ENCODE results near the gene S100Z.
"Not testable (repeated sequence)": the region's sequence is repeated elsewhere in the genome, so short reads cannot be mapped to it uniquely, and the experiment has no call there.

The S100Z gene

DNA sequence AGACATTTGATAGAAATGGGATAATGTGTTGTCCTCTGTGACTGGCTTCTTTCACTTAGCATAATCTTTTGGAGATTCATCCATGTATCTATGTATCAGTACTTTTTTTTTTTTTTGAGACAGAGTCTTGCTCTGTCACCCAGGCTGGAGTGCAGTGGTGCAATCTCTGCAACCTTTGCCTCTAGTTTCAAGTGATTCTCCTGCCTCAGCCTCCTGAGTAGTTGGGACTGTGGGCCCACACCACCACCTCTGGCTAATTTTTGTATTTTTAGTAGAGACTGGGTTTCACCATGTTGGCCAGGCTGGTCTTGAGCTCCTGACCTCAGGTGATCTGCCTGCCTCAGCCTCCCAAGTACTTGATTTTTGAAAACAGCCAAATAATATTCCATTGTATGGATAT is 23.4 kb upstream of the S100Z start:
- not testable (repeated sequence) for DNase-seq (ENCODE audit: low read depth)

DNA sequence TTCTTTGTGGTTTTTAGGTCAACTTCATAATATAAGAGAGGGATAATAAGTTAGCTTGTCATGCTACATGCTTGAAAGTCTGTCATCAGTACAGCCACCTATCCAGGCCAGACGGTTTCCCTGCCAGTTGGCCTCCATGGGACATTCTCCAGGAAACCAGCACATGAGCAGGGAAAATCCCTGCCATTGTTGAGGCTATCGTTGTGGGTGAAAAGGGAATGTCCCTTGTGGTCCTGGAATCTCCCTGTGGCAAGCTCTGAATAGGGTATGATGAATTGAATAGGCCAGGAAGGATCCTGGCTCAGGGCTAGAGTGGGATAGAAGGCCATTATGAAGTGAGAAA is 18.7 kb upstream of the S100Z start:
- peak; percentile 69 for DNase-seq (ENCODE audit: low read depth)

DNA sequence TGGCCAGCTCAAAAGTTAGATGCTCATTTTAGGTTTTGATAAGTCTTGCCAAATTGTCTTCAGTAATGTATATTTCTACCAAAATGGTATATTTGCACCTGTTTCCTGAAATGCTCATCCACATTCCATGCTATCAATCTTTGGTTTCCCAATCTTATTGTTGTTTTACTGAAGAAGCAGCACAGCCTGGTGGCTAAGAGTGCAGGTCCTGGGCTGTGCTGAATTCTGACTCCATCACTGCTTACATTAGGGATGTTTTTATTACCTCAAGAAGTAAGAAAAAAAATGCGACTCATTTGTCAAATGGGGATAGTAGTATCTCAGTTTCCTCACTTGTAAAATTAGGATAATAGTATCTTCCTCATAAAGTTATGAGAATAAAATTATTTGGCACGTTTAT is 13.6 kb upstream of the S100Z start:
- peak; percentile 29 for DNase-seq (ENCODE audit: low read depth)

DNA sequence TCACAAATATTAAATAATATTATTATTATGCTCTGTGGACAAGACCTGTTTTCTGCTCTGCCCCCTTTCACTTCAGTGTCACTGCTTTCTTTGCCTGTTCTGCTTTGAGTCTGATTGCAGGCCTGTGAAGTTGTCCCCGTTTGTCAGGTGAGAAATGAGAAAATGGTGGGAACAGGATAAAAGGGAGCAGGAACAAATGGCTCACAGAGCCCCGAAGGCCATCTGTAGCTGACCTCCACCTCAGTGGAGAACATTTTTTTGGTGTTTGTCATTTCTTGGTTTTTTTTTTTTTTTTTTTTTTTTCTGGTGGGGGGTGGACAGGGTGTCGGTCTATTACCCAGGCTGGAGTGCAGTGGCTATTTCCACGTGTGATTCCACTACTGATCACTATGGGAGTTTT is 13.2 kb upstream of the S100Z start:
- DNase-seq (ENCODE audit: low read depth) = no peak

DNA sequence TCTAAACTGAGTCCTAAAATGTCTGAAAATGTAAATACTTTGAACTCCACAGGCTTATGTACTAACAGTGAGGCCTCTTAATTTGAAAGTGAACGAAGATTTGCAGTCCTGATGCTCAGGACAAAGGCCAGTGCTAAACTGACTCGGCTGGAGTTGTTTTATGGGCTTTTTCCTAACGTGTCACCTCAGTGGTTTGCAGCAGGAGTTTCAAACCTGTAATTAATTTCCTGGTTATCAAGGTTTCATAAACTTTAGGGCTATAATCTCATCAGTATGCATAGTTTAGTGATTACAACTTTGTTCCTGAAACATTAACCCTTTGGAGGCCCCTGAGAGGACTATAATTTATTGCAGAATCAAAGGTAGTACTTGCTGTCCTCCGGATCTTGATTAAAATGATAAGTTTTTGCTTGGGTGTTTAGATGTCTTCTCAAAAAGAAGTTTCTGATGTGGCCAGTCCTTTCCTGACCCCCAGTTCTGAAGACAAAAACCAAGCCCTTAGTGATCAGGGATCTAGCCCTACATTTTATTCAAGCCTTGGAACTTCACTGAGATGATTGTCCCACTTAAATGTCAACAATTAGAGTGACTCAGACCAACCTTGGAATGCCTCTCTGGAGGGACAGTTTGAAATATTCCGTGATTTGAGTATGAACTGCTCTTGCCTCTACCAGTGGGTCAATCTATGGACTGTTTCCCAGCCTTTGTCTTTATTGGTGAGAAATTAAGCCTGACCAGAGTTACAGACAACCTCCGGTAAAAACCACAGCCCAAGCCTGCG is 11.1 kb upstream of the S100Z start:
- peak; percentile 60 for DNase-seq (ENCODE audit: low read depth)

DNA sequence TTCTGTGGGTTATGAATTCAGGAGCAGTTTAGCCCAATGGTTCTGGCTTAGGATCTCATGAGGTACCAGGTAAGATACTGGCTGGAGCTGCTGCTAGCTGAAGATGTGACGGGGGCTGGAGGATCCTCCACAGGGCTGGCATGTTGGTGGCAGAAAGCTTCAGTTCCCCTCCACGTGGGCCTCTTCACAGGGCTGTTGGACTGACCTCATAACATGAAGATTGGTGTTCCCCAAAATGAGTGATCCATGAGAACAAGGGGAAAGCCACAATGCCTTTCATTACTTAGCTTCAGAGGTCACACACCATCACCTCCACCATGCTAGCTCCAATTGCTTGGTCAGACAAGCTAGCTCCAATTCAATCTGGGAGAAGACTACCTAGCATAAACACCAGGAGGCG is 8.5 kb upstream of the S100Z start:
- no peak for DNase-seq (ENCODE audit: low read depth)

DNA sequence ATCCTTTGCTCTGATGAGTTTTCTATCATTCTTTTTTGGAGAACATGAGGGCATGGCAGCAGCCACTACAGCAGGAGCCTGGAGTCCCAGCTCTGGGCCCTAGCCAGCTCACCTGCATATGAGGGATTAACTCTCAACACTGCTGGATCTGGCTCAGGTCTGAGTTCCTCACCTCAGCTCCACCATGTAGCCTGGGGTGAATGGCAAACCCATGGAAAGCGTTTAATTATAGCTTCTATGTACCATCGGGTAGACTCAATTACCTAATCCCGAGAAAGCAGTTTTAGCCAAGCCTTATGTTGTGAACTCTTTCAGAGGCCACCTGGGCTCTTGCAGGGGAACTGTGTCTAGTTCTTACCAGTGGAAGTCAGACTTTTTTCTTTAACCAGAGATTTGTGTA is 3.9 kb upstream of the S100Z start:
- DNase-seq (ENCODE audit: low read depth) = no peak

DNA sequence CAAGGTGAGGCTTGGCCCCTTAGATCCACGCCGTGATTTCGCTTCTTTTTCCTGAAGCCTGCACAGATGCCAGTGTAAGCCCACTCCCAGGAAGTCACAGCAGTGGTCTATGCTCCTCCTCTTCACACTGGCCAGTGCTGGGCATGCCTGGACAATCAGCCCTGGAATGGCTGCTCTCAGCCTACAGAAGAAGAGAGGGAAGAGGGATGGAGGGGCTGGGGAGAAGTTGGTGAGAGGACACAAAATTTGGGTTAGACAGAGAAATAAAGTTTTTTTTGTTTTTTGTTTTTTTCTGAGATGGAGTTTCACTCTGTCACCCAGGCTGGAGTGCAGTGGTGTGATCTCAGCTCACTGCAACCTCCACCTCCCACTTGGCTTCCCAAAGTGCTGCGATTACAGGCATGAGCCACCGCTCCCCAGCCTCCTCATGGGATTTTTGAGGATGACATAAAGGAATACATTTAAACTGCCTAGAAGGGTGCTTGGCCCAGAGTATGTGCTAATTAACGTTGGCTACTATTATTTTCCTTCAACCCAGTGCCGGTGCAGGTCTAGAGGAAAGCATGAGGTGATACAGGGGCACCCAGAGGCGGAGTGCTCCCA is 830 bp downstream of the S100Z start:
- no peak for DNase-seq (ENCODE audit: low read depth)

DNA sequence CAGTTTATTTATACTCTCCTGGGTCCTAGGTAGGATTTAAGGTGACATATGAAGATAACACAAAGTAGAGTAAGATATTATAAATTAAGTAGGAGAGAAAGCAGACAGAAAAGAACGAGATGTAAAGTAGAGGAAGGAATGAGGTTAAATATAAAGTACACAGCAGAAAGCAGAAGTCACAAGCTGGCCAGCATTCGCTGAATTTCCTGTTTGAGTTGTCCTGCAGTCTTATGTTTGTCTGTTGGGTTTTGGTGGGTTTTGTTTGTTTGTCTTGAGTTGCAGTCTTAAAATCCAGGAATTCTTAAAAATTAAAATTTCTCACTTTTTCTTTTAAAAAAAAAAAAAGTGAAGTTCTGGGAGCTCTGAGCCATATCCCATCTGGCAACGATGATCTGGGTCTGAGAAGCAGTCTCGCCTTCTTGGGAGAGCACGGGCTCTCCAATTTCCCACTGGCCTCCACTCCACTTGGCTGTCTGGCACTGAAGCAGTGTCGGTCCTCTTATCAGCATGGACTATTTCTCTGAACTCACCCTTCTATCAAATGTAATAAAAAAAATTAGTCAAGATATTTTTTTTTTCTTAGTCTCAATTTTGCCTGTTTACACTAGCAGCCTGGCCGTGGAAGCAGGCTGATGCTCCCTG is 2.0 kb downstream of the S100Z start:
- DNase-seq (ENCODE audit: low read depth) = no peak

DNA sequence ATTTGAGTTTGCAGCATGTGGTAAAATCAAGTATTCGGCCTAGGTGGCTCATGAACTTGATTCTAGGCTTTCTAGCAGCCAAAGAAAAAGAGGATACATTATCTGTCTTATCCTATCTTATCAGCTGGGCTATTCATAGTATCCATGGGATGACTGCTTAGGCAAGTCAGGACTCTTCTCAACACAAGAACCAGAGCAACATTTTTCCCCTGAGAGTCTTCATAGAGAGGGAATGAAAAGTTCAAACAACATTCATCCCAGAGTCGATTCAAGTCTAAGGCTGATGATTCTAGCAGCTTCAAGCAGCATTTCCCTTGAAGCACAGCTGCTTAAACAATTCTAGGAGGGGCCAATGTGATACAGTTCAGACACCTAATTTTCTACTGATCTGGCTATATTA is 3.0 kb downstream of the S100Z start:
- DNase-seq (ENCODE audit: low read depth) = peak; percentile 61

DNA sequence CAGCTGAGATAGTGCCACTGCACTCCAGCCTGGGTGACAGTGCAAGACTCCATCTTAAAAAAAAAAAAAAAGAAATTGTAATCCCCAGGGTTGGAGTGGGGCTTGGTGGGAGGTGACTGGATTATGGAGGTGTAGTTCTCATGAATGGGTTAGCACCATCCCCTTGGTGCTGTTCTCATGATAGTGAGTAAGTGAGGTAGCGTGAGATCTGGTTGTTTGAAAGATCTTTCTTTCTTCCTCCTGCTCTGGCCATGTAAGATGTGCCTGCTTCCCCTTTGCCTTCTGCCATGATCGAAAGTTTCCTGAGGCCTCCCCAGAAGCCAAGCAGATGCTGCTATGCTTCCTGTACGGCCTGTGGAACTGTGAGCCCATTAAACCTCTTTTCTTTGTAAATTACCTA is 3.9 kb downstream of the S100Z start:
- DNase-seq (ENCODE audit: low read depth) = not testable (repeated sequence)

DNA sequence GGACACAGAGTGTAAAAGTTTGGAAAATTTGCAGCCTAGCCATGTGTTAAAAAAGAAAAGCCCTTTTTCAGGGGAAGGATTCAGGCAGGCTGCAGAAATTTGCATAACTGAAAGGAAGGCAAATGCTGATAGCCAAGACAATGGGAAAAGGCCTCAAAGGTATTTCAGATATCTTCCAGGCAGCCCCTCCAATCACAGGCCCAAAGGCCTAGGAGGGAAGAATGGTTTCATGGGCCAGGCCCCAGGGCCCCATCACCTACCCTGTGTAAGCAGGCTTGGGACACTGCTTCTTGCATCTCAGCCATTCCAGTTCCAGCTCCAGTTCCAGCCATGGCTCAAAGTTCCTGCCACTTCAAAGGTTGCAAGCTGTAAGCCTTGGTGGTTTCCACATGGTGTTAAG is 4.8 kb downstream of the S100Z start:
- DNase-seq (ENCODE audit: low read depth) = no peak

DNA sequence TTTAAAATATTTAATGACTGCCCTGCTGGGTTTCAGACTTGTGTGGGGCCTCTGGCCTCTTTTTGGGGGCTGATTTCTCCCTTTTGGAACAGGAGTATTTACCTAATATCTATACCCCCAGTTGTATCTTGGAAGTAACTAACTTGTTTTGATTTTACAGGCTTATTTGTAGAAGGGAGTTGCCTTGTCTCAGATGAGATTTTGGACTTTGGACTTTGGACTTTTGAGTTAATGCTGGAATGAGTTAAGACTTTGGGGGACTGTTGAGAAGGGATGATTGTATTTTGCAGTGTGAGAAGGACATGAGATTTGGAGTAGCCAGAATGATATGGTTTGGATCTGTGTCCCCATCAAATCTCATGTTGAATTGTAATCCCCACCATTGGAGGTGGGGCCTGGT is 5.7 kb downstream of the S100Z start:
- not testable (repeated sequence) for DNase-seq (ENCODE audit: low read depth)

DNA sequence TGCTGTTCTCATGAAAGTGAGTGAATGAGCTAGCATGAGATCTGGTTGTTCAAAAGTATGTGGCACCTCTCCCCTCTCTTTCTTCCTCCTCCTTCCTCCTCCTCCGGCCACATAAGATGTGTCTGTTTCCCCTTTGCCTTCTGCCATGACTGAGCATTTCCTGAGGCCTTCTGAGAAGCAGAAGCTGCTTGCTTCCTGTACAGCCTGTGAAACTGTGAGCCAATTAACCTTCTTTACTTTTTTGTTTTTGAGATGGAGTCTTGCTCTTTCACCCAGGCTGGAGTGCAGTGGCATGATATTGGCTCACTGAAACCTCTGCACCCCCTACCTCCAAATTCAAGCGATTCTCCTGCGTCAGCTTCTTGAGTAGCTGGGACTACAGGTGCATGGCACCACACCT is 6.1 kb downstream of the S100Z start:
- no peak for DNase-seq (ENCODE audit: low read depth)

DNA sequence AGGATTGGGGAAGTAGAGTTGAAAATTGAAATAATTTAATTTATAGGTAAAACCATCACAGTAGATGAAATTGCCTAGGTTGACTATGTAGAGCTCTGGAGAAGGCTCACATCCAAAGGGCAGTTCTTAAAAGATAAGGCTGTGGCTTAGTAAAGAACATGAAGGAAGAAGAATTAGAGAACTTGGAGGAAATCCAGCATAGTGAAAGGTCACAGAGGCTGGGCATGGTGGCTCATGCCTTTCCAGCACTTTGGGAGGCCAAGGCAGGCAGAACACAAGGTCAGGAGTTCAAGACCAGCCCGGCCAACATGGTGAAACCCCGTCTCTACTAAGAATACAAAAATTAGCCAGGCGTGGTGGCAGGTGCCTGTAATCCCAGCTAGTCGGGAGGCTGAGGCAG is 7.0 kb downstream of the S100Z start:
- peak; percentile 56 for DNase-seq (ENCODE audit: low read depth)

DNA sequence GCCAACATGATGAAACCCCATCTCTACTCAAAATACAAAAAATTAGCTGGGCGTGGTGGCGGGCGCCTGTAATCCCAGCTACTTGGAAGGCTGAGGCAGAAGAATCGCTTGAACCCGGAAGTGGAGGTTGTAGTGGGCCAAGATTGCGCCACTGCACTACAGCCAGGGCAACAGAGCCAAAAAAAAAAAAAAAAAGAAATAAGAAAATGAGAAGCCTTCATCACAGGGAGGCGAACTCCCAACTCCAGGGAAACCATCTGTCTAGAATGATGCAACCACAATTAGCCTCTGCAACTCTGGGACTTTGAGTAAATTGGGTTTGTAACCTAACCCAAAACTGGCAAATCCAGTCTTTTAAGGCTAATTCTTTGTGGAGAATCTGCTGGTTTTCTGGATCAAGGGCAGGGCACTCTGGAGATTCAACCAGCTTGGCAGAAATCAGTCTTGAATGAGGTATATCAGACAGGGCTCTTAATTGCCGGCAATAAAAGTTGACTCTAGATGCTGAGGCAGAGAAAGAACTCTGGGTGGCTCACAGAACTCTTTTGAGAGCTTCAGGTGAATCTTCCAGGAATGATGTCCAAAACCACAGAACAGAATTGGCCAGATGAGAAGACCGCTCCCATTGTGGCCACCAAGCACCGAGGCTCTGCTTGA is 9.9 kb downstream of the S100Z start:
- DNase-seq (ENCODE audit: low read depth) = no peak

DNA sequence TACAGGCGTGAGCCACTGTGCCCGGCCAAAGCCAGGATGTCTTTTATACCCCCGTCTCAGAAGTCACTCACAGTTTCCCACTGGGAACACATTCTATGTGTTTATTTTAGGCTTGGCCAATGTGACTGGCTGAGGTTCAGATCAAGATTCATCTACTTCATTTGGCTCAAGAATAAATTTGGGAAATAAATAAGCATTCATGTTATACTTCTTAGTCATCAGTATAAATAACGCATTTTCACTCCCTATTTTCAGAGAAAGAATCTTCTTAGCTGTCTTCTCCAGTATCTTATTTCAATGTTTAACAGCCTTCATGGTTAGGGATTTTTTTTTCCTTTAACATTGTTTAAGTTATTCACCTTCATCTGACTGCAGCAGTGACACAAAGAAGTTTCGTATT is 11.8 kb downstream of the S100Z start:
- DNase-seq (ENCODE audit: low read depth) = no peak

DNA sequence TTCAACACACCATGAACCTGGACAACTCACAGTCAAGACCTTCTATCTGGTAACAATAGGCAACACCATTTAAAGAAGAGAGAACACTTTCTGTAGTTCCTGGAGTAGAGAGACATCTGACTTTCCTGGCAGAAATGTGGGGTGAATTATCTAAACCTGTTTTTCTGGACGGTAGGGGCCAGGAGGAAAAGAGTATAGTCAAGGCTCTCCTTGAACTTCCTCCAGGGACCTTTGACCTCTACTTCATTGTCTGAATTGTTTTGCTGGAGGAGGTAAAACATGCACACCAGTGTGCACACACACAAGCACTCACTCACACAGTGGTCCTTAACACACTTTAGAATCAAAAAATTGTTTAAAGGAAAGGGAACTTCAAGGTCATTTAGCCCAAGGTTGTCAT is 13.2 kb downstream of the S100Z start:
- no peak for DNase-seq (ENCODE audit: low read depth)

DNA sequence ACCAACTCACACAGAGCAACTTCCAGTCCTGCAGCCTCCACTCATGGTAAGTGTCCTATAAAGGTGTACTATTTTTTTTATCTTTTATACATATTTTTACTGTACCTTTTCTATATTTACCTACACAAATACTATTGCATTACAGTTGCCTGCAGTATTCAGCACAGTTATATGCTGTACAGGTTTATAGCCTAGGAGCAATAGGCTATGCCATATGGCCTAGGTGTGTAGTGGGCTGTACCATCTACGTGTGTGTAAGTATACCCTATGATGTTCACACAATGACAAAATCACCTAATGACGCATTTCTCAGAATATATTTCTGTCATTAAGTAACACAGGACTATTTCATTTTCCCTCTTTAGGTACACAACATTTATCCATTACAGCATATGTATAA is 16.7 kb downstream of the S100Z start:
- no peak for DNase-seq (ENCODE audit: low read depth)

DNA sequence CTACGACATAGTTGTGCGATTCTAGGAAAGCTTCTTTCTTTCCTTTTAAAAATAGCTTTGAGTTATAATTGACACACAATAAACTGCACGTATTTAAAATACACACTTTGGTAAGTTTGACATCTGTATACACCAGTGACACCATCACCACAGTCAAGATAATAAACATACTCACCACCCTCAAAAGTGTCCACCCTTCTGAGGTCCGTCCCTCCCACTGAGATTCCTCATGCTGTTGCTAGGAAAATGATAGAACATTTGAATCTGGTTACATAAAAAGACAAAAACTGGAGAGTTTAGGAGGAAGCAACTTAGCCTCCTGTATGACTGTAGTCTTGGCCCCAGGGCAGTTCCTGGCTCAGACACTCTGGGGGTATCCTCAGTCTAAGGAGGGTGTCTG is 17.2 kb downstream of the S100Z start:
- no peak for DNase-seq (ENCODE audit: low read depth)

DNA sequence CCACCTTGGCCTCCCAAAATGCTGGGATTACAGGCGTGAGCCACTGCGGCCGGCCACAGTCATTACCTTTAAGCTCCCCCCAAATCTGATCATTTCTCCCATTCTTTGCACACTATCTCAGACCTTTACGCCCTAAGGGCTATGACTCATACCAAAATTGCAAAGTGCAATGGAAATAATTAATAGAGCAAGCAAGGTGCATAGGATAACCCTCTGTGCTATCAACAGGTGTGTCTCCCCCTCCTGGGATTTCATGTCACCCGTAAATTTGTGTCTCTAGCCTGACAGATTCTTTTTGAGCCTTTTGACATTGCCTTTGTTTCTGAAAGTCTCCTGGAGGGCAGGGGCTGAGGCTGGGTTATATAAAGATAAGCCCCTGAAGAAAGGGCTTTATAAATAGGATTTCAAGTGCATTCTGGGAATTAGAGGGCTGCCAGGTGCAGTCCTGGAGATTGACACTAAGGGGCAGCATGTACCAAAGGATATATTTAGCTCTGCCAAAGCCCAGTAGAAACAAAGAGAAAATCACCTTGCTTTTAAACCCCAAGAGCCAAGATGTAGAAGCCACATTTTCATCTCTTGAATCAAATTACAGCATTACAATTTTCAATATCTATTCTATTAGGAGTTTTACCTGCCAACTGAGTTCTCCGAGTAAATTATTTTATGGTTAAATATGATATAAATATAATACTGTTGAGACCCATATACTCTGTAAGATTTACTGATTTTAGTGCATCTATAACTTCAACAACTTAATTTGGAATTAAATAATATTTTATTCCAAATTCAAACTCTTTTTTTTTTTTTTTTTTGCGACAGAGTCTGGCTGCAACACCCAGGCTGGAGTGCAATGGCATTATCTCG is 18.2 kb downstream of the S100Z start:
- DNase-seq (ENCODE audit: low read depth) = peak; percentile 60

DNA sequence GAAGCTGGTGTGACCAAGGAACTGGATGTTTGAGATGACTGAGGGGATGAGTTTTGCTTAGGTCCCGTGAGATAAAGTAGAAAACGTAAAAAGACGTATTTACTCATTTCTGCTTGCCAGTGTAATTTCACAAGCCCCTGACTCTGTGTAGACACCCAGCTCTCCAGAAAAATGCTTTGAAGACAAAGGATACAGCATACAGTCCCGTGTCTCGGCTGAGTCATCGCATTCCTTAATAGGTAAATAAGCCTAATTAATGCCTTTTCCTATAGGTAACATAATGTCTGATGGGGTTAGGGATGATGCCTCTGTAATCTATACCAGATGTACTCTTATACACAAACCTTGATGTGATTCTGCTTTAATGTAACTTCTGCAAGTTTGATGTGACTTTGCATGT is 20.2 kb downstream of the S100Z start:
- DNase-seq (ENCODE audit: low read depth) = no peak
